Choroid plexus epithelial cell (primary cell): ENCODE measurements around the gene BMPER.

ENCODE experiments used
- DNase-seq: peaks from one replicate; pipeline ENCODE4 v3.0.0-alpha.2; 2010; ENCODE audit warnings: low read depth
- H3K4me3 ChIP-seq: 2 replicates; pipeline ENCODE4 v1.5.1; 2011; ENCODE audit warnings: low read depth, mild to moderate bottlenecking, control low read depth, low read length, moderate library complexity
- CTCF ChIP-seq: conservative IDR thresholded peaks from 2 replicates; pipeline ENCODE4 v1.5.1; 2011; ENCODE audit warnings: low read depth, mild to moderate bottlenecking, control low read depth, inconsistent platforms, low read length, moderate library complexity

The BMPER gene

DNA sequence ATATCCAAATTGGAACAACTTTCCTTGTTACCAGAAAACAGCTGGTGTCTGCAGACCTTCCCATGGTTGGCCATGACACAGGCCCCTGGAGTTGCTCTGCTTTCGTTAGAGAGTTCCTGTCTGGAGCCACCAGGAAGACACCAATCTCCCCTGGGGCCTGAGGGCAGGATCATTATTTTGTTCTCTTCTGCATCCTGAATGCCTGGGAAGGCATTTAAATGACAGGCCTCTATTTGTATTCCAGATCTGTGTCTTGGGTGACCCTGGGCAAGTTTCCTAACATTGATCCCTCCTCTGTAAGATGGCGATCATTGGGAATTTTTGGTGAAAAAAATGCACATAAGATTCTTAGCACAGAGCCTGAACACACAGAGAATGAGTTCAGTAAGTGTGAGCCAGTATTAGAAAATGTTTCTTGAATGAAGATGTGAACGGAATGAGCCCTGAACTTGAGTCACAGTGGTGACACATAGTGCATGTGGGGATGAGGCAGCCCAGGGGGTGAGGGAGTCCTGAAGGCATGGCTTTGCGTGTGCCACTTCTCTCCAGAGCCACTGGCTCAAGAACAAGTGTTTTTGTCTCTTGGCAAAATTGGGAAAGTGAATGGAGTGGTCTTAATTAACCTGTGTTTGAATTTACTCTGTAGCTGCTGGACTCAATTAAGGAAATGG lies 28.4 kb downstream of the BMPER start:
- DNase-seq: peak; percentile 49
- no peak overlapping the region for H3K4me3 ChIP-seq
- no peak for TF ChIP-seq CTCF

GRCh38 chr7:33934391-33934790 lies 29.1 kb downstream of the BMPER start:
- DNase-seq: no peak
- TF ChIP-seq CTCF: no peak
- no peak overlapping the region for H3K4me3 ChIP-seq

GRCh38 chr7:33936503-33936902 lies 31.2 kb downstream of the BMPER start:
- TF ChIP-seq CTCF: no peak

GRCh38 chr7:33937871-33938270 lies 32.5 kb downstream of the BMPER start:
- DNase-seq: no peak
- no peak for TF ChIP-seq CTCF

More at GRCh38 chr7:33936503-33936902, 31.2 kb downstream of the BMPER start:
- H3K4me3 ChIP-seq: no peak overlapping the region
- no peak for DNase-seq

GRCh38 chr7:33939121-33939520 lies 33.8 kb downstream of the BMPER start:
- no peak overlapping the region for H3K4me3 ChIP-seq

More at GRCh38 chr7:33937871-33938270, 32.5 kb downstream of the BMPER start:
- H3K4me3 ChIP-seq: no peak overlapping the region

DNA sequence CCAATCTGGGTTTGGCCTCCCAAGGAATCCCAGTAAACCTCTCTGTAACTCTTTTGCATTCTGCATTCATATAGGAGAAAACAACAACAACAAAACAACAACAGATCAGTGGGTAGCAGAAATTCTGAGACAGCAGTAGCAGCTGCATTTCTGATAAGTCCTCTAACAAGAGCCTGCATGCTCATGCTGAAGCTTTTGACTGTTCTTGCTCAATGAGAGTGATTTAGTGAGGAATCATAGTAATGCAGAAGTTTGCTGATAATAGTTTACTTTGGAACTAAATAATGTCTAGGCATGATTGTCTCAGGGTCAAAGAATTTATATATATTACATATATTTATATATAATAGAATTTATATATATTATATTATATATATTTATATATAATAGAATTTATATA lies 35.2 kb downstream of the BMPER start:
- TF ChIP-seq CTCF: no peak
- DNase-seq: peak; percentile 21
- H3K4me3 ChIP-seq: no peak overlapping the region

More at GRCh38 chr7:33939121-33939520, 33.8 kb downstream of the BMPER start:
- no peak for TF ChIP-seq CTCF
- DNase-seq: no peak

GRCh38 chr7:33941418-33941817 lies 36.1 kb downstream of the BMPER start:
- TF ChIP-seq CTCF: no peak
- no peak for DNase-seq
- no peak overlapping the region for H3K4me3 ChIP-seq
